SK-N-SH treated with all-trans-retinoic acid at 6 μM for 48 hours (cell line): ENCODE data around the gene CDH4.

Experiments used
- ATAC-seq: fragments of 200-7000 bp; cut with Tn5 transposase; 3 replicates; pipeline ENCODE4 v1.9.1; 2020; ENCODE audit warnings: mild to moderate bottlenecking, moderate library complexity
- ARNTL ChIP-seq: fragments of 450-650 bp; formaldehyde crosslinking; IDR thresholded peaks from 2 replicates; pipeline ENCODE4 v1.5.0; 2020; ENCODE audit warnings: low read depth, mild to moderate bottlenecking, moderate library complexity, borderline replicate concordance
- BACH2 ChIP-seq: fragments of 250-450 bp; sonication (Bioruptor Pico); IDR thresholded peaks from 2 replicates; pipeline ENCODE4 v1.9.0; 2021; ENCODE audit warnings: mild to moderate bottlenecking, borderline replicate concordance
- CREB5 ChIP-seq: fragments of 250-450 bp; sonication (Bioruptor Pico); IDR thresholded peaks from 2 replicates; pipeline ENCODE4 v1.5.1; 2020; ENCODE audit warnings: low read depth, mild to moderate bottlenecking, moderate library complexity
- CSDC2 ChIP-seq: fragments of 250-450 bp; sonication (Bioruptor Pico); IDR thresholded peaks from 2 replicates; pipeline ENCODE4 v1.5.0; 2020; ENCODE audit warnings: mild to moderate bottlenecking, moderate library complexity
- ESRRG ChIP-seq: fragments of 250-450 bp; sonication (Bioruptor Pico); IDR thresholded peaks from 2 replicates; pipeline ENCODE4 v1.6.1; 2021; ENCODE audit warnings: mild to moderate bottlenecking
- GLIS3 ChIP-seq: fragments of 250-450 bp; sonication (Bioruptor Pico); IDR thresholded peaks from 2 replicates; pipeline ENCODE4 v1.5.0; 2020; ENCODE audit warnings: mild to moderate bottlenecking, moderate library complexity
- ISL1 ChIP-seq: fragments of 250-450 bp; sonication (Bioruptor Pico); IDR thresholded peaks from 2 replicates; pipeline ENCODE4 v2.1.2; 2022; ENCODE audit warnings: mild to moderate bottlenecking, moderate library complexity
- OSR1 ChIP-seq: fragments of 250-450 bp; sonication (Bioruptor Pico); IDR thresholded peaks from 2 replicates; pipeline ENCODE4 v1.8.0; 2022; ENCODE audit warnings: moderate library complexity, mild to moderate bottlenecking, inconsistent platforms
- PATZ1 ChIP-seq: fragments of 250-450 bp; sonication (Bioruptor Pico); IDR thresholded peaks from 2 replicates; pipeline ENCODE4 v1.8.0; 2020; ENCODE audit warnings: mild to moderate bottlenecking, moderate library complexity, borderline replicate concordance
- PPARA ChIP-seq: fragments of 250-450 bp; sonication (Bioruptor Pico); IDR thresholded peaks from 2 replicates; pipeline ENCODE4 v1.5.0; 2020; ENCODE audit warnings: mild to moderate bottlenecking, borderline replicate concordance
- RARB ChIP-seq: fragments of 250-450 bp; sonication (Bioruptor Pico); IDR thresholded peaks from 2 replicates; pipeline ENCODE4 v1.8.0; 2021; ENCODE audit warnings: mild to moderate bottlenecking, moderate library complexity
- TCF4 ChIP-seq: fragments of 250-450 bp; sonication (Bioruptor Pico); IDR thresholded peaks from 2 replicates; pipeline ENCODE4 v1.8.0; 2021; ENCODE audit warnings: mild to moderate bottlenecking, moderate library complexity, borderline replicate concordance
- TSHZ2 ChIP-seq: fragments of 250-450 bp; sonication (Bioruptor Pico); IDR thresholded peaks from 2 replicates; pipeline ENCODE4 v1.5.0; 2020; ENCODE audit warnings: mild to moderate bottlenecking, moderate library complexity
- ZC3H10 ChIP-seq: fragments of 250-450 bp; sonication (Bioruptor Pico); IDR thresholded peaks from 2 replicates; pipeline ENCODE4 v1.5.1; 2021; ENCODE audit warnings: mild to moderate bottlenecking, moderate library complexity
- ZFP30 ChIP-seq: fragments of 450-650 bp; formaldehyde crosslinking; IDR thresholded peaks from 2 replicates; pipeline ENCODE4 v1.5.0; 2022; ENCODE audit warnings: mild to moderate bottlenecking, moderate library complexity
- ZNF565 ChIP-seq: fragments of 450-650 bp; formaldehyde crosslinking; conservative IDR thresholded peaks from 2 replicates; pipeline ENCODE4 v1.5.0; 2020; ENCODE audit warnings: low read depth, mild to moderate bottlenecking, moderate library complexity
- ZNF8 ChIP-seq: fragments of 450-650 bp; formaldehyde crosslinking; IDR thresholded peaks from 2 replicates; pipeline ENCODE4 v1.5.0; 2020; ENCODE audit warnings: mild to moderate bottlenecking, moderate library complexity

CDH4 gene

GRCh38 chr20:61763740-61764400 lies 511.8 kb downstream of the CDH4 start:
- TF ChIP-seq GLIS3 (CRISPR knock-in tag), result no peak
- no peak for TF ChIP-seq CSDC2
- no peak for TF ChIP-seq TSHZ2 (CRISPR knock-in tag)
- no peak for TF ChIP-seq ZC3H10 (CRISPR knock-in tag)
- no peak for TF ChIP-seq ZNF565 (CRISPR knock-in tag)
- TF ChIP-seq ZNF8 (CRISPR knock-in tag), result no peak
- TF ChIP-seq PATZ1 (CRISPR knock-in tag), result no peak
- no peak for TF ChIP-seq OSR1
- TF ChIP-seq ESRRG, result no peak
- TF ChIP-seq BACH2 (CRISPR knock-in tag), result no peak
- TF ChIP-seq ZFP30 (CRISPR knock-in tag), result no peak
- TF ChIP-seq ARNTL (CRISPR knock-in tag), result no peak

GRCh38 chr20:61764471-61765025 lies 512.5 kb downstream of the CDH4 start:
- no peak for ATAC-seq
- TF ChIP-seq PPARA (CRISPR knock-in tag) (no peak), ZNF565 (CRISPR knock-in tag) (no peak), ARNTL (CRISPR knock-in tag) (no peak), RARB (CRISPR knock-in tag) (no peak), ESRRG (no peak), TCF4 (no peak)

More at GRCh38 chr20:61763740-61764400, 511.8 kb downstream of the CDH4 start:
- no peak for ATAC-seq

- no peak for TF ChIP-seq CREB5 (CRISPR knock-in tag)
- no peak for ATAC-seq
Measured at GRCh38 chr20:61765081-61765870, 513.2 kb downstream of the CDH4 start.

GRCh38 chr20:61765871-61766654 lies 514.0 kb downstream of the CDH4 start:
- ATAC-seq, result no peak

More at GRCh38 chr20:61765871-61766654, 514.0 kb downstream of the CDH4 start:
- no peak for TF ChIP-seq PATZ1 (CRISPR knock-in tag)
- TF ChIP-seq ZFP30 (CRISPR knock-in tag), result no peak
- TF ChIP-seq ARNTL (CRISPR knock-in tag), result no peak
- TF ChIP-seq OSR1, result no peak
- TF ChIP-seq ISL1 (CRISPR knock-in tag), result no peak
- TF ChIP-seq ZC3H10 (CRISPR knock-in tag), result no peak
